WTC11 (cell line): ENCODE results near the gene CST6. TPM values are rescaled to one million over a fixed set of nuclear protein-coding genes. Genes with fewer than 3 reads are reported as not detected.
A peak's percentile ranks its signal among the peaks of the same experiment; 100 is the strongest.

Experiments used
- ATAC-seq: fragments of 200-7000 bp; cut with Tn5 transposase; 2 replicates; pipeline ENCODE4 v1.10.0; 2021; ENCODE audit warnings: mild to moderate bottlenecking, moderate library complexity
- CTCF ChIA-PET: fragments of 300-600 bp; sonication (Branson Sonifier 250); formaldehyde crosslinking; loops from one replicate; lab custom pipeline; 2021; ENCODE audit warnings: antibody characterized with exemption; lab: Charles Lee
- POLR2A ChIA-PET: fragments of 350-600 bp; sonication (Branson Sonifier 250); formaldehyde crosslinking; loops from one replicate; lab custom pipeline; 2021; ENCODE audit warnings: antibody characterized with exemption; lab: Charles Lee
- DNase-seq: peaks from one replicate; pipeline ENCODE4 v3.0.0; 2021; ENCODE audit warnings: low spot score
- H3K27ac Mint-ChIP-seq: 2 replicates; pipeline ENCODE4 v1.8.0; 2021; ENCODE audit warnings: mixed read lengths
- H3K27me3 Mint-ChIP-seq: 2 replicates; pipeline ENCODE4 v1.8.0; 2021; ENCODE audit warnings: low read depth, mild to moderate bottlenecking, moderate library complexity, mixed read lengths
- H3K36me3 Mint-ChIP-seq: 2 replicates; pipeline ENCODE4 v1.8.0; 2021; ENCODE audit warnings: mixed read lengths
- H3K4me1 Mint-ChIP-seq: 2 replicates; pipeline ENCODE4 v1.8.0; 2022; ENCODE audit warnings: mixed read lengths
- H3K4me3 Mint-ChIP-seq: 2 replicates; pipeline ENCODE4 v1.8.0; 2021; ENCODE audit warnings: mild to moderate bottlenecking, moderate library complexity, mixed read lengths
- H3K9me3 Mint-ChIP-seq: 2 replicates; pipeline ENCODE4 v1.8.0; 2021; ENCODE audit warnings: mixed read lengths
- ATF1 ChIP-seq: sonication (generic); formaldehyde crosslinking; IDR thresholded peaks from 2 replicates; pipeline ENCODE4 v1.8.1; 2023; ENCODE audit warnings: mild to moderate bottlenecking, moderate library complexity, missing genetic modification reagents
- CTCF ChIP-seq: fragments of 200-600 bp; IDR thresholded peaks from 2 replicates; pipeline ENCODE4 v1.8.0; 2022; ENCODE audit warnings: antibody characterized with exemption
- E2F5 ChIP-seq: sonication (generic); formaldehyde crosslinking; IDR thresholded peaks from 2 replicates; pipeline ENCODE4 v1.8.1; 2022; ENCODE audit warnings: mild to moderate bottlenecking, moderate library complexity, missing genetic modification reagents
- FOXP1 ChIP-seq: sonication (generic); formaldehyde crosslinking; IDR thresholded peaks from 2 replicates; pipeline ENCODE4 v1.8.0; 2022; ENCODE audit warnings: missing genetic modification reagents, mild to moderate bottlenecking, moderate library complexity, borderline replicate concordance
- HMGA2 ChIP-seq: fragments of 250-450 bp; sonication (Bioruptor Pico); IDR thresholded peaks from 2 replicates; pipeline ENCODE4 v1.4.0; 2021; ENCODE audit warnings: mild to moderate bottlenecking, moderate library complexity
- TCF7 ChIP-seq: sonication (generic); formaldehyde crosslinking; IDR thresholded peaks from 2 replicates; pipeline ENCODE4 v1.8.0; 2022; ENCODE audit warnings: mild to moderate bottlenecking, low read depth, missing genetic modification reagents, moderate library complexity
- ZMAT4 ChIP-seq: fragments of 250-450 bp; sonication (Bioruptor Pico); IDR thresholded peaks from 2 replicates; pipeline ENCODE4 v1.9.0; 2021; ENCODE audit warnings: mild to moderate bottlenecking
- total RNA-seq: library from RNA; stranded (reverse); gene quantifications from 3 replicates; pipeline ENCODE4 v1.2.3, GENCODE V29; 2021
- TF ChIP-seq, protein P1 (sequence below): fragments of 250-450 bp; sonication (Bioruptor Pico); IDR thresholded peaks from 2 replicates; pipeline ENCODE4 v1.9.0; 2021; ENCODE audit warnings: mild to moderate bottlenecking, borderline replicate concordance
- TF ChIP-seq, protein P2 (sequence below): sonication (generic); formaldehyde crosslinking; IDR thresholded peaks from 2 replicates; pipeline ENCODE4 v1.8.1; 2022; ENCODE audit warnings: missing genetic modification reagents, borderline replicate concordance
- TF ChIP-seq, protein P3 (sequence below): sonication (generic); formaldehyde crosslinking; IDR thresholded peaks from 2 replicates; pipeline ENCODE4 v1.8.1; 2022; ENCODE audit warnings: mild to moderate bottlenecking, missing genetic modification reagents, moderate library complexity, borderline replicate concordance

The CST6 gene
- total RNA-seq, 1 experiment from 2014 or later: 0.72 TPM

DNA sequence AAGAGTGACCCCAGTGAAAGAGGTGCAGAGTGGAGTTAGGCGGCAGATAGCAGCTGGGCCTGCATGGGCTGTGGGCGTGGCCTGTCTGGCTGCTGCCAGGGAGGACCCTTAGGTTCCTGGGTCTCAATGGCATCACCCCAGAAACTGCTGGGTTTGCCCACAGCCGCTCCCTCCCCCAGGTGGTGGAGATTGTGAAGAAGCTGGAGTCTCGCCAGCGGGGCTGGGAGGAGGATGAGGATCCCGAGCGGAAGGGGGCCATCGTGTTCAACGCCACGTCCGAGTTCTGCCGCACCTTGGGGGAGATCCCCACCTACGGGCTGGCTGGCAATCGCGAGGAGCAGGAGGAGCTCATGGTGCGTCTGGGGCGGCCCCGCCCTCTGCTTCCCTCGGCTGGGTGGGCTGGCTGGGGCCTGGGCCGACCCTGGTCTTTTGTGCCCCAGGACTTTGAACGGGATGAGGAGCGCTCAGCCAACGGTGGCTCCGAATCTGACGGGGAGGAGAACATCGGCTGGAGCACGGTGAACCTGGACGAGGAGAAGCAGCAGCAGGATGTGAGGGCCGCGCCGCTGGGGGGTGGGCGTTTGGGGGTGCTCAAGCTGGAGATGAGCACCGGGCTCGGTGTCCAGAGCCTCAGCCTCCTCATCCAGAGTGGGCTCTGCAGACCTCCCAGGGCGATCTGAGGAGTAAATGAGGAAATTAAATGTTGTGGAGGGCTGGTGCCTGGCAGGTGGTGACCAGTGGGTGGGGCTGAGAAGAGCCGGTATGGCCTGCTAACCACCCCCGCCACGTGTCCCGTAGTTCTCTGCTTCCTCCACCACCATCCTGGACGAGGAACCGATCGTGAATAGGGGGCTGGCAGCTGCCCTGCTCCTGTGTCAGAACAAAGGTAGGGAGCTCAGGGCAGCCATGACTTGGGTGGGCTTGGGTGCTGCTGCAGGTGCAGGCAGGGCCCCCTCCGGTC lies 35.3 kb upstream of the CST6 start:
- no peak for ATAC-seq
- Mint-ChIP-seq H3K4me1 (no peaks in the 10 kb centered on the region), H3K27me3 (no peaks in the 10 kb centered on the region), H3K4me3 (no peak overlapping the region), H3K27ac (peak overlapping the region; percentile 67), H3K9me3 (no peaks in the 10 kb centered on the region), H3K36me3 (peaks cover 47% of the 10 kb centered on the region)
- ChIA-PET POLR2A (no interaction called here), CTCF (interaction anchor here (0.8 to 1.6 kb wide), 6 partner anchors 10 to 117 kb away, joined by 3 to 8 read pairs (median 3); partner anchors contain the start of genes FIBP and MUS81)
- TF ChIP-seq ZMAT4 (CRISPR knock-in tag) (no peak), ATF1 (CRISPR knock-in tag) (no peak)
- TF ChIP-seq, protein P1, sequence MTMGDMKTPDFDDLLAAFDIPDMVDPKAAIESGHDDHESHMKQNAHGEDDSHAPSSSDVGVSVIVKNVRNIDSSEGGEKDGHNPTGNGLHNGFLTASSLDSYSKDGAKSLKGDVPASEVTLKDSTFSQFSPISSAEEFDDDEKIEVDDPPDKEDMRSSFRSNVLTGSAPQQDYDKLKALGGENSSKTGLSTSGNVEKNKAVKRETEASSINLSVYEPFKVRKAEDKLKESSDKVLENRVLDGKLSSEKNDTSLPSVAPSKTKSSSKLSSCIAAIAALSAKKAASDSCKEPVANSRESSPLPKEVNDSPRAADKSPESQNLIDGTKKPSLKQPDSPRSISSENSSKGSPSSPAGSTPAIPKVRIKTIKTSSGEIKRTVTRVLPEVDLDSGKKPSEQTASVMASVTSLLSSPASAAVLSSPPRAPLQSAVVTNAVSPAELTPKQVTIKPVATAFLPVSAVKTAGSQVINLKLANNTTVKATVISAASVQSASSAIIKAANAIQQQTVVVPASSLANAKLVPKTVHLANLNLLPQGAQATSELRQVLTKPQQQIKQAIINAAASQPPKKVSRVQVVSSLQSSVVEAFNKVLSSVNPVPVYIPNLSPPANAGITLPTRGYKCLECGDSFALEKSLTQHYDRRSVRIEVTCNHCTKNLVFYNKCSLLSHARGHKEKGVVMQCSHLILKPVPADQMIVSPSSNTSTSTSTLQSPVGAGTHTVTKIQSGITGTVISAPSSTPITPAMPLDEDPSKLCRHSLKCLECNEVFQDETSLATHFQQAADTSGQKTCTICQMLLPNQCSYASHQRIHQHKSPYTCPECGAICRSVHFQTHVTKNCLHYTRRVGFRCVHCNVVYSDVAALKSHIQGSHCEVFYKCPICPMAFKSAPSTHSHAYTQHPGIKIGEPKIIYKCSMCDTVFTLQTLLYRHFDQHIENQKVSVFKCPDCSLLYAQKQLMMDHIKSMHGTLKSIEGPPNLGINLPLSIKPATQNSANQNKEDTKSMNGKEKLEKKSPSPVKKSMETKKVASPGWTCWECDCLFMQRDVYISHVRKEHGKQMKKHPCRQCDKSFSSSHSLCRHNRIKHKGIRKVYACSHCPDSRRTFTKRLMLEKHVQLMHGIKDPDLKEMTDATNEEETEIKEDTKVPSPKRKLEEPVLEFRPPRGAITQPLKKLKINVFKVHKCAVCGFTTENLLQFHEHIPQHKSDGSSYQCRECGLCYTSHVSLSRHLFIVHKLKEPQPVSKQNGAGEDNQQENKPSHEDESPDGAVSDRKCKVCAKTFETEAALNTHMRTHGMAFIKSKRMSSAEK (CRISPR knock-in tag): no peak
- DNase-seq: no peak

DNA sequence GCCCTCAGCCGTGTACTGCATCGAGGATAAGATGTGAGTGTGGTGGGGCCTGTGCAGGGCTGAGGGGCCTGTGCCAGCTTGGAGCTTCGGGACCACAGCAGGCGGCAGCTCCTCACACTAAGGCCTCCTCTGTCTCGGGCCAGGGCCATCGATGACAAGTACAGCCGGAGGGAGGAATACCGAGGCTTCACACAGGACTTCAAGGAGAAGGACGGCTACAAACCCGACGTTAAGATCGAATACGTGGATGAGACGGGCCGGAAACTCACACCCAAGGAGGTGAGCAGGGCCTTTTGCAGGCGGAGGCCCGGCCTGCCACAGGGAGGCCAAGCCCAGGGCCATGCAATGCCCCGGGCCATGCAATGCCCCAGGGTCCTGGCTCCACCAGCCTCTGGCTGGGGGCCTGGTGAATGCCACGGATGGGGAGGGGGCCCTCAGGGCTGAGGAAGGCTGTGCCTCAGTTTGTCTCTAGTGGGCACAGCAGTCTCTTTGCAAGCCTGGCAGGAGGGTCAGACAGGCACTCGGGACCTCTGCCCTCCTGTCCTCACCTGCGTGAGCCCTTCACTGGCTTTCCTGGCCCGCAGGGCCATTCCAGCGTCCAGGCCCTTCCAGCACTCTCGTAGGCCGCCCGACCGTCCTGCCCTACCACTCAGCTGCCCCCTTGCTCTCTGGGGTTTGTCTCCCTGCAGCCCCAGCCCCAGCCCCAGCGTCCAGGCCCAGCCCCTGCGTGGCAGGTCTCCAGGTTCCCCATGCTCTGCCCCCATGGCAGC lies 34.0 kb upstream of the CST6 start:
- CTCF ChIA-PET: no interaction called here
- H3K9me3 Mint-ChIP-seq: no peaks in the 10 kb centered on the region
- H3K4me1 Mint-ChIP-seq: no peaks in the 10 kb centered on the region
- POLR2A ChIA-PET: no interaction called here
- no peak for DNase-seq
- no peak overlapping the region for H3K4me3 Mint-ChIP-seq
- peaks cover 36% of the 10 kb centered on the region for H3K36me3 Mint-ChIP-seq
- ATAC-seq: no peak
- H3K27me3 Mint-ChIP-seq: no peaks in the 10 kb centered on the region
- no peak overlapping the region for H3K27ac Mint-ChIP-seq
- TF ChIP-seq, protein P2, sequence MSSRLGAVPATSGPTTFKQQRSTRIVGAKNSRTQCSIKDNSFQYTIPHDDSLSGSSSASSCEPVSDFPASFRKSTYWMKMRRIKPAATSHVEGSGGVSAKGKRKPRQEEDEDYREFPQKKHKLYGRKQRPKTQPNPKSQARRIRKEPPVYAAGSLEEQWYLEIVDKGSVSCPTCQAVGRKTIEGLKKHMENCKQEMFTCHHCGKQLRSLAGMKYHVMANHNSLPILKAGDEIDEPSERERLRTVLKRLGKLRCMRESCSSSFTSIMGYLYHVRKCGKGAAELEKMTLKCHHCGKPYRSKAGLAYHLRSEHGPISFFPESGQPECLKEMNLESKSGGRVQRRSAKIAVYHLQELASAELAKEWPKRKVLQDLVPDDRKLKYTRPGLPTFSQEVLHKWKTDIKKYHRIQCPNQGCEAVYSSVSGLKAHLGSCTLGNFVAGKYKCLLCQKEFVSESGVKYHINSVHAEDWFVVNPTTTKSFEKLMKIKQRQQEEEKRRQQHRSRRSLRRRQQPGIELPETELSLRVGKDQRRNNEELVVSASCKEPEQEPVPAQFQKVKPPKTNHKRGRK: no peak
- TF ChIP-seq, protein P3, sequence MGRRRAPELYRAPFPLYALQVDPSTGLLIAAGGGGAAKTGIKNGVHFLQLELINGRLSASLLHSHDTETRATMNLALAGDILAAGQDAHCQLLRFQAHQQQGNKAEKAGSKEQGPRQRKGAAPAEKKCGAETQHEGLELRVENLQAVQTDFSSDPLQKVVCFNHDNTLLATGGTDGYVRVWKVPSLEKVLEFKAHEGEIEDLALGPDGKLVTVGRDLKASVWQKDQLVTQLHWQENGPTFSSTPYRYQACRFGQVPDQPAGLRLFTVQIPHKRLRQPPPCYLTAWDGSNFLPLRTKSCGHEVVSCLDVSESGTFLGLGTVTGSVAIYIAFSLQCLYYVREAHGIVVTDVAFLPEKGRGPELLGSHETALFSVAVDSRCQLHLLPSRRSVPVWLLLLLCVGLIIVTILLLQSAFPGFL: no peak
- no peak for TF ChIP-seq HMGA2 (CRISPR knock-in tag)
- no peak for TF ChIP-seq FOXP1 (CRISPR knock-in tag)

DNA sequence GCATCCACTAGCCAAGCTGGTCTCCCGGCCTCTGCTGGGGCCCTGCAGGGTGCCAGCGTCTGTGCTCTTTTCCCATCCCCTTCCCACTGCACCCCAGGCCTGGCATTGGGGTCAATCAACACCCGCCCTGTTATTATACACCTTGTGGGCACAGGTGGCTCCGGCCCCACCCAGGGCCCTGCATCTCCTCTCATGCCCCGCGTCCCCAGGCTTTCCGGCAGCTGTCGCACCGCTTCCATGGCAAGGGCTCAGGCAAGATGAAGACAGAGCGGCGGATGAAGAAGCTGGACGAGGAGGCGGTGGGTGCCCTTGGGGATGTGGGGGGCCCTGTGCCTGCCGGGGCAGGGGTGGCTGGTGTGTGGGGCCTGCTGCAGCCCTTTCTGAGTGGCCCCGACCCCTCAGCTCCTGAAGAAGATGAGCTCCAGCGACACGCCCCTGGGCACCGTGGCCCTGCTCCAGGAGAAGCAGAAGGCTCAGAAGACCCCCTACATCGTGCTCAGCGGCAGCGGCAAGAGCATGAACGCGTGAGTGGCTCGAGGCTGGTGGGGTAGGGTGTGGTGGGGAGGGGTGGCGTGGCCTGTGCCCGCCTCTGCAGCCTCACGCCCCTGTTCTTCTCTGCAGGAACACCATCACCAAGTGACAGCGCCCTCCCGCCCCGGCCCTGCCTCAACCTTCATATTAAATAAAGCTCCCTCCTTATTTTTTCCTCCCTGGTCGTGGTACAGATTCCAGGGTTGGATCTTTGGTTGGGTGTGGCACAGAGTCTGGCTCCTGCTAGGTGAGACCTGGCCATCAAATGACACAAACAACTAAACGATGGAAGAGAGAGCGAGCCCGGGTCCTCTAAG lies 33.2 kb upstream of the CST6 start:
- no peak for TF ChIP-seq TCF7 (CRISPR knock-in tag)
- no peak for TF ChIP-seq CTCF
- TF ChIP-seq E2F5 (CRISPR knock-in tag): no peak
- H3K27me3 Mint-ChIP-seq: no peaks in the 10 kb centered on the region
- ChIA-PET CTCF (interaction anchor here (1.3 to 1.8 kb wide), 2 partner anchors 94 to 119 kb away, joined by 3 to 4 read pairs; no protein-coding TSS in a partner anchor), POLR2A (no interaction called here)
- no peaks in the 10 kb centered on the region for H3K9me3 Mint-ChIP-seq
- H3K27ac Mint-ChIP-seq: no peak overlapping the region
- H3K36me3 Mint-ChIP-seq: peaks cover 28% of the 10 kb centered on the region
- no peak for ATAC-seq
- no peak overlapping the region for H3K4me3 Mint-ChIP-seq
- H3K4me1 Mint-ChIP-seq: no peaks in the 10 kb centered on the region
- DNase-seq: no peak
